ENCODE data around the gene TAS2R7. TPM values are rescaled to one million over a fixed set of nuclear protein-coding genes. Genes with fewer than 3 reads are reported as not detected.

The TAS2R7 gene
- total RNA-seq: not detected in 2 replicates

GRCh38 chr12:10802587-10802986 is at the start of gene TAS2R7:
TSS of gene TAS2R7 (minus strand) at chr12:10802627. CDS start at chr12:10802570, 57 bp downstream.

GRCh38 chr12:10849425-10849878 is 47.0 kb upstream of the TAS2R7 start, which contains the start of gene PRR4:
TSS of gene PRR4 (minus strand) at chr12:10849475. CDS start at chr12:10849437, 38 bp downstream.

GRCh38 chr12:10826258-10826657 is 23.8 kb upstream of the TAS2R7 start, which contains the start of gene TAS2R10:
TSS of gene TAS2R10 (minus strand) at chr12:10826358. CDS start at chr12:10826269, 89 bp downstream.

GRCh38 chr12:10810068-10810467 is 7.6 kb upstream of the TAS2R7 start, which contains the start of gene TAS2R9:
TSS of gene TAS2R9 (minus strand) at chr12:10810168. CDS start at chr12:10810075, 93 bp downstream.

GRCh38 chr12:10807186-10807585 is 4.8 kb upstream of the TAS2R7 start, which contains the start of gene TAS2R8:
TSS of gene TAS2R8 (minus strand) at chr12:10807286. CDS start at chr12:10806980, 306 bp downstream.

Other genes with a start within 250 kb of the TAS2R7 start
- gene MAGOHB, start 189.0 kb downstream of the TAS2R7 start, total RNA-seq: 9.4 and 19.7 TPM in 2 replicates
- gene STYK1, start 128.6 kb downstream of the TAS2R7 start, total RNA-seq: 0.25 and 1.3 TPM in 2 replicates
- 157 and 215 TPM in 2 replicates for gene YBX3, start 79.3 kb downstream of the TAS2R7 start, total RNA-seq
- gene TAS2R8, start 4.7 kb upstream of the TAS2R7 start, total RNA-seq: not detected in 2 replicates
- not detected in 2 replicates for gene TAS2R9, start 7.5 kb upstream of the TAS2R7 start, total RNA-seq
- 0.13 TPM in 1 of 2 replicates, not detected in the other for gene TAS2R10, start 23.7 kb upstream of the TAS2R7 start, total RNA-seq
- gene PRR4, start 46.8 kb upstream of the TAS2R7 start, total RNA-seq: 0.76 TPM in 1 of 2 replicates, not detected in the other
- gene PRH1, start 81.6 kb upstream of the TAS2R7 start, total RNA-seq: 4.1 and 4.4 TPM in 2 replicates
- gene TAS2R13, start 106.9 kb upstream of the TAS2R7 start, total RNA-seq: 0.38 TPM in 1 of 2 replicates, not detected in the other
- gene PRH2, start 126.6 kb upstream of the TAS2R7 start, total RNA-seq: not detected in 2 replicates
- gene TAS2R14, start 136.6 kb upstream of the TAS2R7 start, total RNA-seq: 0.16 and 2.2 TPM in 2 replicates
- 0.38 and 0.98 TPM in 2 replicates for gene TAS2R50, start 184.3 kb upstream of the TAS2R7 start, total RNA-seq
- gene TAS2R20, start 195.7 kb upstream of the TAS2R7 start, total RNA-seq: 0.49 and 0.51 TPM in 2 replicates
- gene TAS2R19, start 220.0 kb upstream of the TAS2R7 start, total RNA-seq: 2.7 TPM in 1 of 2 replicates, not detected in the other
- gene TAS2R31, start 228.8 kb upstream of the TAS2R7 start, total RNA-seq: 0.33 and 0.51 TPM in 2 replicates